ENCODE data around the gene WFDC9. TPM values are rescaled to one million over a fixed set of nuclear protein-coding genes. Genes with fewer than 3 reads are reported as not detected.
"Not testable (repeated sequence)": the region's sequence is repeated elsewhere in the genome, so short reads cannot be mapped to it uniquely, and the experiment has no call there.

The WFDC9 gene
- polyA plus RNA-seq, 3 donors: not detected

DNA sequence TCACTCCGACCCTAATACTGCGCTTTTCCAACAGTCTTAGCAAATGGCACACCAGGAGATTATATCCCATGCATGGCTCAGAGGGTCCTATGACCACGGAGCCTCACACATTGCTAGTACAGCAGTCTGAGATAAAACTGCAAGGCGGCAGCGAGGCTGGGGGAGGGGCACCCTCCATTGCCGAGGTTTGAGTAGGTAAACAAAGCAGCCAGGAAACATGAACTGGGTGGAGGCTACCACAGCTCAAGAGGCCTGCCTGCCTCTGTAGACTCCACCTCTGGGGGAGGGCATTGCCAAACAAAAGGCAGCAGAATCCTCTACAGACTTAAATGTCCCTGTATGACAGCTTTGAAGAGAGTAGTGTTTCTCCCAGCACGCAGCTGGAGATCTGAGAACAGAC, 20.6 kb upstream of the WFDC9 start:
- H3K4me1 ChIP-seq (ENCODE audit: control insufficient read depth in 1 of 2, insufficient read depth in 2 of 2, low read length in 2 of 2); H3K79me2 ChIP-seq (ENCODE audit: insufficient read depth, low read length); H3K9ac ChIP-seq (ENCODE audit: insufficient read depth, low read length, poor library complexity, severe bottlenecking); H3K27ac Mint-ChIP-seq; H3K27me3 ChIP-seq (ENCODE audit: control insufficient read depth in 2 of 2, insufficient read depth in 2 of 2, low read length in 2 of 2); H4K20me1 ChIP-seq (ENCODE audit: insufficient read depth, low read length); H3K9me3 ChIP-seq (replicated peaks in 1 of 2; ENCODE audit: control insufficient read depth in 1 of 2, insufficient read depth in 1 of 2, low read length in 2 of 2); H2AFZ ChIP-seq (ENCODE audit: insufficient read depth, low read depth, low read length, poor library complexity, severe bottlenecking); H3K4me3 ChIP-seq (replicated peaks in 1 of 3; ENCODE audit: low read depth in 2 of 3, low read length in 3 of 3); H3K36me3 Mint-ChIP-seq; DNase-seq; H3K4me1 Mint-ChIP-seq; intact Hi-C loops (cut with micrococcal nuclease); H3K4me2 ChIP-seq (replicated peaks; ENCODE audit: extremely low read depth, low read length, poor library complexity, severe bottlenecking); H3K27me3 Mint-ChIP-seq (ENCODE audit: low read depth in 3 of 3); H3K4me3 Mint-ChIP-seq; H3K27ac ChIP-seq (ENCODE audit: low read depth in 1 of 2, low read length in 2 of 2); H3K36me3 ChIP-seq (replicated peaks in 1 of 2; ENCODE audit: control insufficient read depth in 1 of 2, insufficient read depth in 2 of 2, low read length in 2 of 2): not testable (repeated sequence)
- 93% methylated on average over 7 of the region's 7 CpGs for WGBS (ENCODE audit: insufficient coverage)
- H3K9me3 Mint-ChIP-seq: peaks cover 1 to 11% (median 9%) of the 10 kb centered on the region in 7 donors

DNA sequence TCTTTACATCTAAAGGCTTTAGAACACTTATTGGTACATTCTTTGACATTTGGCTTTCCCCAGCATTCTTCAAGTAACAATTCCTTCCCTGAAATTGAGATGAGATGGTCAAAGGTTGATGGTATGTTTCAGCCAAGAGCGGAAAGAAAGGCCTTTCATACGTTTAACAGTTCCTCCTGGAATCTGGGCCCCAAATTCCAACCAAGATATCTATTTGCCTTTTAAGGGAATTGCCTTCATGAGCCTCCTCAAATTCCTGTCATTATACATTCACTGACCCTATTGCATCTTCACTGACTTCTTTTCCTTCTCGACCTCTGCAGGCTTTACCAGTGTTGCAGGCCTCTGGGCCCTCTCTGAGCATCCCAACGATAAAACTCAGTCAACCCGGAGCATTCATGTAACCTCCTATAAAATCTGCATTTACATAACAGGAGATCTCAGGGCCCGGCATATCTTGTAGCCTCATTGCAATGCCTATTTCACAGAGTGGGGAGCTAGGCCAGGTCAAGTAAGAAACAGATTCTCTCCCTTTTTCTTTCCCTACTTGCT, 18.3 kb upstream of the WFDC9 start:
- WGBS (ENCODE audit: insufficient coverage): 97% methylated on average over 5 of the region's 6 CpGs
- H3K27me3 Mint-ChIP-seq (ENCODE audit: low read depth in 3 of 3): peaks cover 2 to 4% (median 4%) of the 10 kb centered on the region in 3 donors

More for the DNA sequence above, 18.3 kb upstream of the WFDC9 start:
- intact Hi-C loops (cut with micrococcal nuclease): no loop called here
- Histone ChIP-seq H4K20me1 (ENCODE audit: insufficient read depth, low read length) (no peaks in the 10 kb centered on the region), H3K4me1 (ENCODE audit: control insufficient read depth in 1 of 2, insufficient read depth in 2 of 2, low read length in 2 of 2) (no peaks in the 10 kb centered on the region), H3K9me3 (replicated peaks in 1 of 2; ENCODE audit: control insufficient read depth in 1 of 2, insufficient read depth in 1 of 2, low read length in 2 of 2) (peaks cover 0 to 7% of the 10 kb centered on the region in 2 donors), H3K27ac (ENCODE audit: low read depth in 1 of 2, low read length in 2 of 2) (no peak overlapping the region), H2AFZ (ENCODE audit: insufficient read depth, low read depth, low read length, poor library complexity, severe bottlenecking) (no peak overlapping the region), H3K27me3 (ENCODE audit: control insufficient read depth in 2 of 2, insufficient read depth in 2 of 2, low read length in 2 of 2) (no peaks in the 10 kb centered on the region), H3K36me3 (replicated peaks in 1 of 2; ENCODE audit: control insufficient read depth in 1 of 2, insufficient read depth in 2 of 2, low read length in 2 of 2) (no peaks in the 10 kb centered on the region), H3K79me2 (ENCODE audit: insufficient read depth, low read length) (no peaks in the 10 kb centered on the region), H3K4me2 (replicated peaks; ENCODE audit: extremely low read depth, low read length, poor library complexity, severe bottlenecking) (no peak overlapping the region), H3K4me3 (replicated peaks in 1 of 3; ENCODE audit: low read depth in 2 of 3, low read length in 3 of 3) (no peak overlapping the region), H3K9ac (ENCODE audit: insufficient read depth, low read length, poor library complexity, severe bottlenecking) (no peak overlapping the region)
- H3K4me3 Mint-ChIP-seq: no peak overlapping the region
- DNase-seq: no peak
- H3K4me1 Mint-ChIP-seq: no peaks in the 10 kb centered on the region
- H3K27ac Mint-ChIP-seq: no peak overlapping the region
- no peak for TF ChIP-seq CTCF (IDR thresholded peaks at IDR 0.05)
- no peaks in the 10 kb centered on the region for H3K36me3 Mint-ChIP-seq
- H3K9me3 Mint-ChIP-seq: peaks cover 5 to 16% (median 8%) of the 10 kb centered on the region in 7 donors
